GM23248 (cell line): Measurements from ENCODE around the gene RASGEF1C. TPM values are rescaled to one million over a fixed set of nuclear protein-coding genes. Genes with fewer than 3 reads are reported as not detected.
"Not testable (repeated sequence)": the region's sequence is repeated elsewhere in the genome, so short reads cannot be mapped to it uniquely, and the experiment has no call there.

Experiments
- DNase-seq: peaks from one replicate; pipeline ENCODE4 v3.0.0-alpha.2; 2015
- H2AFZ ChIP-seq: fragments of 200-600 bp; sonication (generic); 2 replicates; pipeline ENCODE4 v1.6.1; 2016; ENCODE audit warnings: antibody characterized with exemption
- H3F3A ChIP-seq: fragments of 200-600 bp; sonication (generic); 2 replicates; pipeline ENCODE4 v1.6.1; 2016; ENCODE audit warnings: mild to moderate bottlenecking, antibody characterized with exemption, mixed run types; ENCODE audit not compliant: insufficient read depth
- H3K27ac ChIP-seq: fragments of 200-600 bp; sonication (generic); 2 replicates; pipeline ENCODE4 v1.5.1; 2016; ENCODE audit warnings: mild to moderate bottlenecking
- H3K27me3 ChIP-seq: fragments of 200-600 bp; sonication (generic); replicated peaks from 2 replicates; pipeline ENCODE4 v1.6.1; 2016; ENCODE audit warnings: mild to moderate bottlenecking; ENCODE audit not compliant: insufficient read depth
- H3K36me3 ChIP-seq: fragments of 200-600 bp; sonication (generic); 2 replicates; pipeline ENCODE4 v1.6.1; 2016; ENCODE audit warnings: low read depth, mild to moderate bottlenecking
- H3K4me1 ChIP-seq: fragments of 200-600 bp; sonication (generic); 2 replicates; pipeline ENCODE4 v1.6.1; 2016; ENCODE audit warnings: mild to moderate bottlenecking; ENCODE audit not compliant: insufficient read depth
- H3K4me2 ChIP-seq: fragments of 200-600 bp; sonication (generic); one replicate; pipeline ENCODE4 v1.6.1; 2016; ENCODE audit warnings: mild to moderate bottlenecking; ENCODE audit not compliant: unreplicated experiment
- H3K4me3 ChIP-seq: fragments of 200-600 bp; sonication (generic); 2 replicates; pipeline ENCODE4 v1.5.1; 2016; ENCODE audit warnings: mild to moderate bottlenecking
- H3K79me2 ChIP-seq: fragments of 200-600 bp; sonication (generic); 2 replicates; pipeline ENCODE4 v1.6.1; 2016; ENCODE audit warnings: mild to moderate bottlenecking; ENCODE audit not compliant: insufficient read depth
- H3K9ac ChIP-seq: fragments of 200-600 bp; sonication (generic); 2 replicates; pipeline ENCODE4 v1.6.1; 2016; ENCODE audit warnings: mild to moderate bottlenecking
- H3K9me2 ChIP-seq: fragments of 200-600 bp; sonication (generic); 2 replicates; pipeline ENCODE4 v1.6.1; 2016; ENCODE audit warnings: mixed run types, mild to moderate bottlenecking, moderate library complexity; ENCODE audit not compliant: insufficient read depth
- H3K9me3 ChIP-seq: fragments of 200-600 bp; sonication (generic); one replicate; pipeline ENCODE4 v1.6.1; 2017; ENCODE audit warnings: low read depth
- H4K20me1 ChIP-seq: fragments of 200-600 bp; sonication (generic); 2 replicates; pipeline ENCODE4 v1.6.0; 2016; ENCODE audit not compliant: insufficient read depth
- EZH2 ChIP-seq: fragments of 200-600 bp; sonication (generic); IDR thresholded peaks from 2 replicates; pipeline ENCODE4 v1.6.1; 2018; ENCODE audit warnings: antibody characterized with exemption, mild to moderate bottlenecking; ENCODE audit not compliant: insufficient read depth, poor library complexity, severe bottlenecking
- EZH2phosphoT487 ChIP-seq: fragments of 200-600 bp; sonication (generic); IDR thresholded peaks from 2 replicates; pipeline ENCODE4 v1.6.1; 2018; ENCODE audit warnings: antibody characterized with exemption, moderate library complexity, mild to moderate bottlenecking, low read depth; ENCODE audit not compliant: insufficient read depth
- WGBS, 2 experiments: methylation state at CpG; one replicate each; pipeline ENCODE4 v1.1.6; 2015 to 2017; ENCODE audit warnings: low lambda C conversion rate in 2 of 2, low coverage in 1 of 2; ENCODE audit errors: missing lambda C conversion rate in 2 of 2; 5-methylcytosine and 5-hydroxymethylcytosine counted together
- in situ Hi-C: fragments of 300-500 bp; cut with MboI; formaldehyde crosslinking; loops from 2 replicates; pipeline ENCODE4 v1.15.0; 2020
- polyA plus RNA-seq: library from polyadenylated mRNA; unstranded; fragments of >200 nt; fragmentation: Nextera tagmentation; extraction: Ambion mirVana; gene quantifications from 2 replicates; pipeline ENCODE4 v1.2.1, GENCODE V29; 2016
- total RNA-seq: library from RNA; depleted of rRNA; stranded (reverse); fragments of >200 nt; shearing (Covaris generic); gene quantifications from 2 replicates; pipeline ENCODE4 v1.2.3, GENCODE V29; 2014

Gene RASGEF1C
- total and polyA plus RNA-seq, 2 experiments from 2014 or later: not detected

DNA sequence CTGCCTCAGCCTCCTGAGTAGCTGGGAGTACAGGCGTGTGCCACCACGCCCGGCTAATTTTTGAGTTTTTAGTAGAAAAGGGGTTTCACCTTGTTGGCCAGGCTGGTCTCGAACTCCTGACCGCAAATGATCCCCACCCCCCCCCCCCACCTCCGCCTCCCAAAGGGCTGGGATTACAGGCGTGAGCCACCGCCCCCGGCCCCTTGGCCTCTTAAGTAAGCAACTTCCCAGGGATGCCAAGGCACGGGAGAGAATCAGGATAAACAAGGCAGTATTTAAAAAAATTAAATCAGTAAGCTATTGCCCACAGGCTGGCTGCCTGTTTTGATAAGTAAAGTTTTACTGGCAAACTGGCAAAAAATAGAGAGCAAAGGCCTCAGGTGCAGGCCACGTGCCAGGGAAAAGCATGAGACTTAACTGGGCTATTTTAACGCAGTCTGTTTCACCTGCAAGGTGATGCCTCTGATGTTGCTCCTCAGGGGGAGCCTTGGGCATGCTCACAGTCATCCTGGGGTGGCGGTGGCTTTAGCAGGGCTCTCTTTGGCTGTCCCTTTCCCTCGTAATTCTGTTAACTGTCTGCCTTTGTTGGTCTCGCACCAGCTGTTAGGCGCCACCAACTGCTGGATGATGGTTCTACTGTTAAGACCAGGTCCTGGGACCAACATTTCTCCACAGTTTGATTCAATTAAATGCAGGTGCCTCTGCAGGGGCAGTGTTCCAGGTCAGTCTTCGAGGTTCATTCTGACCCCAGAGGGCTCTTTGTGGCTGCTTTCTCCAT, 118.1 kb downstream of the RASGEF1C start:
- H4K20me1 ChIP-seq: no peaks in the 10 kb centered on the region
- no peaks in the 10 kb centered on the region for H3K9me3 ChIP-seq
- H3K79me2 ChIP-seq: no peaks in the 10 kb centered on the region
- H3K36me3 ChIP-seq: no peaks in the 10 kb centered on the region
- H3K9me2 ChIP-seq: no peaks in the 10 kb centered on the region
- peak overlapping the region; percentile 97 for H3K4me2 ChIP-seq
- H3K4me3 ChIP-seq: peak overlapping the region; percentile 81
- DNase-seq: peak; percentile 56
- H3K4me1 ChIP-seq: no peaks in the 10 kb centered on the region
- H3K27me3 ChIP-seq: peaks cover 4% of the 10 kb centered on the region
- WGBS, 2 experiments: 15 to 18% methylated on average over 12 to 17 of the region's 17 CpGs
- no peak for TF ChIP-seq EZH2phosphoT487
- H2AFZ ChIP-seq: peak overlapping the region; percentile 98
- peak overlapping the region; percentile 85 for H3K9ac ChIP-seq
- in situ Hi-C loops: no loop called here
- H3F3A ChIP-seq: no peaks in the 10 kb centered on the region
- H3K27ac ChIP-seq: no peak overlapping the region

DNA sequence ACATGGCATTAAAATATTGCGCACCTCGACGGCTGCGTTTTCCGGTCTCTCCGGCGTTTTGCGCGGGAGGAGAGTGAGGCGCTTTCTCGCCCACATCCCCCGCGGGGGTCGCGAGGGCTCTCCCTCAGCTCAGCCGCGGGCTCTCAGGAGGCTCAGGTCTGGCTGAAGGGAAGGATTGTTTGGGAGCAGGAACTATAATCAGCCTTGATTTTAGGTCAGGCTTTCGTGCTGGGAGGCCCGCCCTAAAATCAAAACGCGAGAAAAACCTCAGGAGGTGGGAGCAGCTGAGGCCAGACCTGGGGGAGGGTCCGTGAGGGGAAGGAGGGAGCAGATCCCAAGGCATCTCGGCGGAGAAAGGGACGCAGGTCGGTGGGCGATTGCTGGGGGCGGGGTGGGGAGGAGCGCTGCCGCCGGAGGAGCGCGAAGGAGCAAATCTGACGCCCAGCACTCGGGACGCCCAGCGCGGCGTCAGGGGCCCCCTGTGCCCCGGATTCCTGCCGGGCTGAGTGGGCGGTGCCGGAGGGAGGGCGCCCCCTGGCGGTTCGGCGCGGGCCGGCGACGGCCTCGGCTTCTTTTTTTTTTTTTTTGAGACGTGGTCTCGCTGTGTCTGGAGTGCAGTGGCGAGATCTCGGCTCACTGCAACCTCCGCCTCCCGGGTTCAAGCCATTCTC, 118.8 kb downstream of the RASGEF1C start:
- Histone ChIP-seq H4K20me1 (no peaks in the 10 kb centered on the region), H2AFZ (peak overlapping the region; percentile 98), H3K9ac (peak overlapping the region; percentile 85), H3K9me2 (no peaks in the 10 kb centered on the region), H3K79me2 (no peaks in the 10 kb centered on the region), H3K4me2 (peak overlapping the region; percentile 97), H3K4me1 (no peaks in the 10 kb centered on the region), H3K4me3 (peak overlapping the region; percentile 81), H3K27me3 (peaks cover 4% of the 10 kb centered on the region), H3K9me3 (no peaks in the 10 kb centered on the region), H3K27ac (peak overlapping the region; percentile 43; the same call in 1 of the 2 replicates), H3K36me3 (no peaks in the 10 kb centered on the region), H3F3A (no peaks in the 10 kb centered on the region)
- 4% methylated on average over 43 to 58 of the region's 58 CpGs for WGBS, 2 experiments
- peak; percentile 84 for DNase-seq
- TF ChIP-seq EZH2 (no peak), EZH2phosphoT487 (no peak)
- in situ Hi-C loops: no loop called here

DNA sequence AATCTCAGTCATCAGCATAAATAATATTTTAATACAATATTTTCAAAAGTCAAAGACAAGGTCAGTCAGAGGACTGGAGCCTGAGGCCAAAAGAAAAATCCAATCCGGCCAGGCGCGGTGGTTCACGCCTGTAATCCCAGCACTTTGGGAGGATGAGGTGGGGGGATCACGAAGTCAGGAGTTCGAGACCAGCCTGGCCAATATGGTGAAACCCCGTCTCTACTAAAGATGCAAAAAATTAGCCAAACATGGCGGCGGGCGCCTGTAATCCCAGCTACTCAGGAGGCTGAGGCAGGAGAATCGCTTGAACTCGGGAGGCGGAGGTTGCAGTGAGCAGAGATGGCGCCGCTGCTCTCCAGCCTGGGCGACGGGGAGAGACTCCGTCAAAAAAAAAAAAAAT, 119.4 kb downstream of the RASGEF1C start:
- H3K9me3 ChIP-seq, H3K27ac ChIP-seq, H4K20me1 ChIP-seq, in situ Hi-C loops, H3F3A ChIP-seq, H3K9me2 ChIP-seq, H3K27me3 ChIP-seq, H3K36me3 ChIP-seq, H3K79me2 ChIP-seq, DNase-seq, H3K4me1 ChIP-seq: not testable (repeated sequence)
- Histone ChIP-seq H2AFZ (peak overlapping the region; percentile 98), H3K9ac (peak overlapping the region; percentile 85), H3K4me3 (peak overlapping the region; percentile 81), H3K4me2 (peak overlapping the region; percentile 97)
- 65 to 66% methylated on average over 18 of the region's 18 CpGs for WGBS, 2 experiments

DNA sequence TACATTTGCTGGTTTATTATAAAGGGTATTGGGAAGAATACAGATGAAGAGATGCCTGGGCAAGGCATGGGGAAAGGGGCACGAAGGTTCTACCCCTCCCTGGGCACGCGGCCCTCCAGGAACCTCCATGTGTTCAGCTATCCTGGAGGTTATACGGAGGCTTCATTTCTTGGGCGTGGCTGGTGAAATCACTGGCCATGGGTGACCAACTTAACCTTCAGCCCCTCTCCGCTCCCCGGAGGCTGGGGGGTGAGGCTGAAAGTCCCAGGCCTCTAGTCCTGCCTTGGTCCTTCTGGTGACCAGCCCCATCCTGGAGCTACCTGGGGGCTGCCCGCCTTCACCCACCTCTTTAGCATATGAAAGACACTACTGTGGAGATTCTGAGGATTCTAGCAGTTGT, 120.5 kb downstream of the RASGEF1C start:
- H2AFZ ChIP-seq: no peak overlapping the region
- no peak for TF ChIP-seq EZH2
- TF ChIP-seq EZH2phosphoT487: no peak
- WGBS, 2 experiments: 88 to 94% methylated on average over 8 of the region's 8 CpGs
- H3K36me3 ChIP-seq: no peaks in the 10 kb centered on the region
- H3K4me1 ChIP-seq: no peaks in the 10 kb centered on the region
- no peak overlapping the region for H3K4me2 ChIP-seq
- H3K27ac ChIP-seq: no peak overlapping the region
- no peak overlapping the region for H3K9ac ChIP-seq
- H3K9me2 ChIP-seq: no peaks in the 10 kb centered on the region
- in situ Hi-C loops: no loop called here
- no peaks in the 10 kb centered on the region for H3K79me2 ChIP-seq
- no peak for DNase-seq
- peaks cover under 1% of the 10 kb centered on the region; the same call in 1 of the 2 replicates for H3K27me3 ChIP-seq
- no peaks in the 10 kb centered on the region for H3F3A ChIP-seq
- H3K4me3 ChIP-seq: no peak overlapping the region
- H3K9me3 ChIP-seq: no peaks in the 10 kb centered on the region
- no peaks in the 10 kb centered on the region for H4K20me1 ChIP-seq
